GM19035 (cell line): ENCODE results near the gene NAA10.

Source experiments
- ATAC-seq: cut with Tn5 transposase; IDR thresholded peaks from one replicate; pipeline ENCODE4 v1.9.1; 2021; ENCODE audit not compliant: unreplicated experiment

The NAA10 gene

DNA sequence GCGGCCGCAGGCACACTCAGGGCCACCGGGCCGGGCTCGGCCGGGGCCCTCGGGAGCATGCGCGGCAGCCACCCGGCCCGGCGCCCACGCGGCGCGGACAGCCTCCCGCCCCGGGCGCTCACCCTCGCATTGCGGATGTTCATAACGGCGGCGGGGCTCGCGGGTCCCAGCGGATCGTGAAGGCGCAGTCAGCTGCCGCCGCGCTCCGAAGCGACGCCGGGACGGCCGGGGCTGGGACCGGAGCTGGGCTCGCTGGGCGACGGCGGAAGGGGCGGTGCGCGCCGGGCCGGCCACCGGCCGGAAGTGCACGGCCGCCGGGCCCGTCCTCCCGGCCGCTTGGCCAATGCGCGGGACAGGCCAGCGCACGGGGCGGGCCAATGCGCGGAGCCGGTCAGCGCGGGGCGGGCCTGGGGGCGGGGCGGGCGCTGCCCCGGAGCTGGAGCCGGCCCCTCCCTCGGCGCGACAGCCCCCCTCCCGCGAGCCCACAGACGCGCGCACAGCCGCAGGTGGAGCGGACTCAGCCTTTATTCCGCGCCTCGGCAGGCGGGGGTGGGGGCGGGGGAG is at the start of gene NAA10:
Gene NAA10, minus strand, starts transcription at position 276 of the 564 bp plus-strand sequence. Its CDS starts 133 bp downstream, at position 143.
- peak; percentile 79 for ATAC-seq

DNA sequence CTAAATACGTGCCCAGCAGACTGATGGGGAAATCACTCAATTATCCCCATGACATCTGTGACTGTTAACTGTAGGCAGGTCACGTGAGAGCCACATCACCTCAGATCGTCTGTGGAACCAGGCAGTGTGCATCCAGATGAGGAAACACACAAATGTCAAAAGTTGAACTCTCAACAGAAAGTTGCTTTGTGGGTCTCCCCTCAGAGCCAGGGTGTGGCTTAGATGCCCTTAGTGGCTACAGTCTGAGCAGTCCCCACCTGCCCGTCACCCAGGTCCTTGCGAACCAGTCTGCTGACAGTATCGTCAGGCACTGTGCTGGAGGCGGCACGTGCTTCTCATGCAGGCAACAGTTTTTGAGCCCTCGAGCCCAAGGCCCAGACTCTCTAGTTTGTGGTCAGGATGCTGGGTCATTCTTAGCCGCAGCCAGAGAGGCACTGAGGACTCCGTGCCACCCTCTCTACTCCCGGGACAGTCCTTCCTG is 48.5 kb upstream of the NAA10 start:
- ATAC-seq, result no peak

DNA sequence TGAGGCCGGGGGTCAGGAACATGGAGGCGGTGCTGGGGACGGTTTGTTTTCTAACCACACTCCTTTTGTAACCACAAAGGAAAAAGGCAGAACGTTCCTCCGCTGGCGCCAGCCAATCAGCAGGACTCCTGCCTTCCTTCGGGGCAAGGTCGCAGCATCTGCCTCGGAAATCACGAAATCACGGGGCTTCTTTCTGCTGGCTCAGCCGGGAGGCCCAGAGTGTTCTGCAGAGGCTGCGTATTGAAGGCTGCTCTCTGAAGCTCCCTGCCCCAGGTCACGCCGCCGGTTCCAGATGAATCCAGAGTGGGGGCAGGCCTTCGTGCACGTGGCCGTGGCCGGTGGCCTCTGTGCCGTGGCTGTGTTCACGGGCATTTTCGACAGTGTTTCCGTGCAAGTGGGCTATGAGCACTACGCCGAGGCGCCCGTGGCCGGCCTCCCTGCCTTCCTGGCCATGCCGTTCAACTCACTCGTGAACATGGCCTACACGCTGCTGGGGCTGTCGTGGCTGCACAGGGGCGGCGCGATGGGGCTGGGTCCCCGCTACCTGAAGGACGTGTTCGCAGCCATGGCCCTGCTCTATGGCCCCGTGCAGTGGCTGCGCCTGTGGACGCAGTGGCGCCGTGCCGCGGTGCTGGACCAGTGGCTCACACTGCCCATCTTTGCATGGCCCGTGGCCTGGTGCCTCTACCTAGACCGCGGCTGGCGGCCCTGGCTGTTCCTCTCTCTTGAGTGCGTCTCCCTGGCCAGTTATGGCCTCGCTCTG is 47.1 kb upstream of the NAA10 start:
- ATAC-seq, result no peak

DNA sequence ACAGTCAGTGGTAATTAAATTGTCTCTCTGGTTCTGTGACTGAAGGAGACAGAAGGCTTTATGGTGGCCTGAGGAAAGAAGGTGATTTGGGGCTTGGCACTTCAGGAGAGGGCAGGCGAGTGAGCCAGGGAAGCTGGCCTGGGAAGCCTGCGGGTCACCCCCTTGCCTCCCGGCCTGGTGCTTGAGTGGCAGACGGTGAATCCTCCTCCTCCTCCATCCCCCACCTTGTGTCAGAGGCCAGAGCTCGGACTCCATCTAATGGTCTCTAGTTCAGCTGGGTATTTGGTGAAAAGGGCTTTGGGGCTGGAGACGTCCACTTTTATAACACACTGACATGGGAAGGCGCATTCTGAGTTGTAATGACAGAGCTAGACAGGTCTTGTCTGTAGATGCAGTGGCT is 46.4 kb upstream of the NAA10 start:
- no peak for ATAC-seq

DNA sequence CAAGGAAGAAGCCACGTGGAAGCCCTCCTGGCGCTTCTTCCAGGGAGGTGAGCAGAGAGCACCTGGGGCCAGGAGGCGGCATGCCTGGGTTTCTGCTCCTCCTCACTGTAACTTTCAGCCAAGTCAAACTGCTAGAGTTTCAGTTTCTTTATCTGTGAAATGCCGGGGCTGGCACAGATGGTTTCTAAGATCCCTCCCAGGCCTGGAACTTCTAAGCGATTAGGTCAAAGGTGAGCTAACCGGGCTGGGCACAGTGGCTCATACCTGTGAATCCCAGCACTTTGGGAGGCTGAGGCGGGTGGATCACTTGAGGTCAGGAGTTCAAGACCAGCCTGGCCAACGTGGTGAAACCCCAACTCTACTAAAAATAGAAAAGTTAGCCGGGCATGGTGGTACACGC is 45.6 kb upstream of the NAA10 start:
- peak; percentile 55 for ATAC-seq

DNA sequence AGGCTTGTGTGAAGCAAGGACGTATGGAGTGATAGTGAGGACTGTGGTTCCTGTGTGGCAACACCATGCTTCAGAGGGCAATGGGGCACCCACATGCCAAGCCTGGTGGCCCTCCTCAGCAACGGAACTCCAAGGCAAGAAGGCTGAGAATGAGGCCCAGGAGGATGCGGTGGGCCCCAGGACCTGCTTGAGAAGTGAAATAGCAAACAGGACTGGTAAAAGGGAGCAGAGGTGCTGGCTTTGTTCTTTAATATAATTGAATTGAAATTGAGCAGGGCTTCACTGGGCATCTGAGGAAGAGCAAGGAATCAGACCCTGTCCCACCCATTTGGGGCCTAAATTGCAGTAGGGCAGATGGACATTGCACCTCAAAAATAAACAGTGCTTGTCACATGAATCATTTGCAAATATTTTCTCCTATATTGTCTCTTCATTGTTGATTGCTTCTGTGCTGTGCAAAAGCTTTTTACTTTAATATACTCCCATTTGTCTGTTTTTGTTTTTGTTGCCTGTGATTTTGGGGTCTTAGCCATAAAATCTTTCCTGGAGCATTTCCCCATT is 40.0 kb upstream of the NAA10 start:
- ATAC-seq, result no peak

DNA sequence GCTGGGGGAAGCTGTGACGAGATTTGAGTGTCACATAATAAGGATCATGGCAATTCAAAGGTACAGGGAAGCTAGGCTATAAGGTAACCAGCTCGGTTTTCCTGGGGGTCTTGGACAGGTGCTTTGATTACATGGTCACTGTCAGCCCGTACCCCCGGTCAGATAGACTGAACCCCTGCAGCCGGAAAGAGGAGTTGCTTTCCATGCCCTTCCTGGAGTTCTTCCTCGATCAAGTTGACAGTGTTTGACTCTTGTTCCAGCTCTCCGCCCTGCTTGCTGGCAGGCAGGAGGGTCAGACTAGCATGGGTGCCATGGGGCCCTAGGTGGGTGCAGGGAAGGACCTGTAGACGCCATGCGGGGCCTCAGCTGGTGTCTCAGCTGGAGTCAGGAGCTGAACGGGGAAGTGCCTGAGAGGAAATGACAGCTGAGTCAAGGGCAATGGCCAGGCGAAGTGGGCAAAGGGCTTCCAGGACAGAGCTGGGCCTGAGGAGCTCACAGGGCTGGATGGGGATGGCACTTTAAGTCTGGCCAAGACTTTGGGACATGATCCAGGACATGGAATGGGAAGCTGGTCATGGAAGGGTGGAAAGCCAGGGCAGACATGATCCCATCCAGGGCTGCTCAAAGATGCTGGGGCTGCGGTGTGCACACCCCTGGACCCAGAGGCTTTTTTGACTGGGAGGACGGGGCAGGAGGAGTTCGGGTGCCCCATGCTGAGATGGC is 39.3 kb upstream of the NAA10 start:
- ATAC-seq, result no peak

DNA sequence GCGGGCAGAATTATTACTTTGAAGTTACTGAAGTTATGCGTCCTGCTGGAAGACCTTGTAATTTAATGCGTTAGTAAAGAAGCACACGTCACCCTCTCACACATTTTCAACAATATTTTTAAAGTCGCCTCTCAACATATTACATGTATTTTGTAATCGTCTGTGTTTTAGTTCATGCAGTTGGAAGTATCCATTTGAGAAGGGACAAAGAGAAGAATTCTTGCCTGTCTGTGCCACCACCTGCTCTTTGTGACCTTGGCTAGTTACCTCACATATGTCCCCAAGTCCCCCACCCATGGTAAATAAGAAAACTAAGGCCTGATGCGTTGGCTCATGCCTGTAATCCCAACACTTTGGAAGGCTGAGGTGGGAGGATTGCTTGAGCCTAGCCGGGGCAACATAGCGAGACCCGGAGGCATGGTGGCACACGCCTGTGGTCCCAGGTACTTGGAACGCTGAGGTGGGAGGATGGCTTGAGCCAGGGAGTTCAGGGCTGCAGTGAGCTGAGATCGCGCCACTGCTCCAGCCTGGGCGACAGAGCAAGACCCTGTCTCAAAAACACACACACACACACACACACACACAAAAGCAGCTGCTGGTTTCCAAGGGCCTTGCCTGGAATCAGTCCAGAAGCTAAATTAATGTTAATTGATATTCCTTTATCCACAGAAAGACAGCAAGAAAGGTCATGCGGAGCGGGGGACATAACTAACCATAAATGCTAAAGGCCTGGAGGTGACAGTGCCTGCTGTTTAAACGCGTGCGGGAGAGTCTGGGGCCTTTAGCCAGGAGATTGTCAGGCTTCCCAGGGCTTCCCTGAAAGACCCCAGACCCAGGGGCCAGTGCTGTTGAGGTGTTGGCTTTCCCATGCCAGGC is 38.5 kb upstream of the NAA10 start:
- ATAC-seq, result no peak

DNA sequence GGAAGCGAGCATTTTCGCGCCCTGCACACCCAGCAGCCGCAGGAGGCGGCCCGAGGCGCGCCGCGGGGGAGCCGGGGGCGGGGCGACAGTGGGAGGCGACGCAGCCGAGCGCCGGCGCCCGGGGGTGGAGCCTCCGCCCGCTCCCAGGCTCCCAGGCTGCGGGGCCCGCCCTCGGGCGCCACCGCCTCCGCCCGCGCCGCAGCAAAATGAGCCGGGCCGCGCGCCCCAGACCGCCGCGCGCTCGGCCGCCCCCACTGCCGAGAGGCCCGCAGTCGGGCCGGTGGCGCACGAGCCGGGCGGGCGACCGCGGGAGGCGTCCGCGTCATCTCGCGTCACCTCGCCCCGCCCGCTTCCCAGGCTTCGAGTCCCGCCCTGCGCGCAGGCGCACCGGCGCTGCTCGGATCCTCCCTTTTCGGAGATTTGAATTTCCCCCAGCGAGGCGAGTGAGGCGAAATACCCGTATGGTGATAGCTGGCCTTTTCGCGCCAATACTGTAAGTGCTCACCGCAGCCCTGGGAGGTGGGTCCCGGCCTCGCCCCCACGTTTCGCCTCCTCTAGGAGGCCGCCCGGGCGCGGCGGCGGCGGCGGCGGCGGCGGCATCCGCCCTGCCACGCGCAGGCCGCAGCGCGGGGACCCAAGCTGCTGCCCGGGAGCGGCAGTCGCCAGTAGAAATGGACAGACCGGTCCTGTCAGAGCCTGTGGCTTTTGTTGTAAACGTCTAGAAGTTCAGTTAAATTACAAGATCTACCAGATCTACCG is 37.7 kb upstream of the NAA10 start, which contains the start of gene TMEM187:
Gene TMEM187, plus strand, starts transcription at position 387 of the 759 bp plus-strand sequence. CDS start 9,309 bp downstream, outside the sequence.
- ATAC-seq, result peak; percentile 48

DNA sequence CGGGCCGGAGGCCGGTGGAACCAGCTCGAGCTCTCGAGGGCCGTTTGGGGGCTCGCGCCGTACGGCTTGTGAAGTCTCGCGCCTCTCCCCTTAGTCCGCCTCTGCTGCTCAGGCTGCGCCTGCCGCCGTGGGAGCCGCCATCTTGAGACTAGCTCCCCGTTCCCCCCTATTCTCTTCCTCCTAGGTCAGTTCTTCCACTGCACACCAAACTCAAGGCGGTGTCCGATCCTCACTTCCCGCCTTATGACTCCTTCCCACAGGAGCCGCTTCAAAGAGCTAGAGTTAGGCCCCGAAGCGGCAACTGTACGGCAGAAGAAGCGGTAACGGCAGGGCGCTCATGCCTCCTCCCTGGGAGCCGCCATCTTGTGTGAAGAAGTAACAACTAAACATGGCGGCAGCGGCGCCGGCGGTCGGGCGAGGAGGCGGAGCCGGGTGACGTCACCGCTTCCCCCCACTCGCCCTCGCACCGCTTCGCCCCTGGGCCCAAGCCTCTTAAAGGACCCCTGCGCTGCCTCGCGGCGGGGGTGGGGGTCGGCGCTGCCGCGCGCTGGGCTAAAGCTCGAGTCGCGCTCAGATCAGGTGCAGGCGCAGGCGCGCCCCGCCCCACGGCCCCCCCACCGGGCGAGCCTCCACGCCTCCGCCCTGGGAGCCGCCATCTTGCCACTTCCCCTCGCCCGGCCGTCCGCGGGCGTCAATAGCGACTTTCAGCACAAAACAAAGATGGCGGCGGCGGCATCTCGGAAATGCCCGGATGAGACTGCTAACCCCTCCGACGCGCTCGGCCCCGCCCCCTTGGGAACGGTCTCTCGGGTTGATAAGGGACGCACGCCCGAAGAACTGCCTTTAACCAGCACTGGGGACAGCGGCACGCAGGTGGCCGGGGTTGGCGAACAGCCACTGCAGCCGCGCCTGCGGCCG is 36.9 kb upstream of the NAA10 start, which contains the start of gene HCFC1:
Gene HCFC1, minus strand, starts transcription at position 369 of the 918 bp plus-strand sequence. CDS start 978 bp downstream, outside the sequence.
- ATAC-seq, result peak; percentile 48

DNA sequence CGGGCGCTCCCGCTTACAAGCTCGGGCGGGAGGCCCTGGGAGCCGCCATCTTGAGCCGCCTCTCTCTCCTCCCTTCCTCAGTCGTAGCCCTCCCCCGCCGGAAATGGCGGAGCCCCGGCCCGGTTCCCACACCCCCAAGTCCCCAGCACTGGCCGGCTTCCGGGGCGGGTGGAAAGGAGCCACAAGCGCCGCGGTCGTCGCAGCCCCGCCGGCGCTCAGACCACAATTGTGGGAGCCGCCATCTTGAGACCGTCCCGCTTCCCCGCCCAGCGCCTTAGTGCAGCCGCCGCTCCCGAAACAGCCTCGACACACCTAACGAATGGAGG is 36.2 kb upstream of the NAA10 start:
- ATAC-seq, result peak; percentile 36

DNA sequence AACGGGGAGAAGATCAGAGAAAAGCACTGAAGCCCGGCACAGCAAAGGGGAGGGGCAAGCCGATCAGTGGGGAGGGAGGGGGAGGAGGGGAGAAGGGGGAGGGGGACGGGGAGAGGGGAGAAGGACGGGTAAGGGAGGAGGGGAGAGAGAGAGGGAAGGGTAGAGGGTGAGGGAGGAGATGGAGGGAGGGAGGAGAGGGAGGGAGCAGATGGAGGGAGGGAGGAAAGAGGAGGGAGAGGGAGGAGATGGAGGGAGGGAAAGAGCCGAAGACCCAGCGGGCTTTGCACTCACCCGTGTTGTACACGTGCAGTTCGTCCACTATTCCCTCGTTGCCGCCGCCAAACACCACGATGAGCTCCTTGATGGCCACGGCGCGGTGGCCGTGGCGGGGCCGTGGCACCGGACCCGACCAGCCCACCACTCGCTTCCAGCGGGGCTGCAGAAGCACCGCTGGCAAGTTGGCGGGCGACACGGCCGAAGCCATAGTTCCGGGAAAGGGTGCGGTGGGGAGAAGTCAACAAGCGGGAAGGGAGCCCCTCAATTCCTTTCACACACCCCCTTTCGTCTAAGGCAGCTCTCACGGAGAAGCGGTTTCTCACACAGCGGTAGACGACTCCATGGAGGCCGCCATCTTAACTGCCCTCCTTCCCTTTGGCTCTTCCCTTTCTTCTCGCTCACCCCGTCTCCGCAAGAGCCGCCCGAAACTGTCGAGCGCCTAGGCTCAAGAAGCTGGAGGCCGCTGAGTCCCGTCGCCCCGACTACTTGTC is 35.7 kb upstream of the NAA10 start:
- peak; percentile 0 for ATAC-seq

DNA sequence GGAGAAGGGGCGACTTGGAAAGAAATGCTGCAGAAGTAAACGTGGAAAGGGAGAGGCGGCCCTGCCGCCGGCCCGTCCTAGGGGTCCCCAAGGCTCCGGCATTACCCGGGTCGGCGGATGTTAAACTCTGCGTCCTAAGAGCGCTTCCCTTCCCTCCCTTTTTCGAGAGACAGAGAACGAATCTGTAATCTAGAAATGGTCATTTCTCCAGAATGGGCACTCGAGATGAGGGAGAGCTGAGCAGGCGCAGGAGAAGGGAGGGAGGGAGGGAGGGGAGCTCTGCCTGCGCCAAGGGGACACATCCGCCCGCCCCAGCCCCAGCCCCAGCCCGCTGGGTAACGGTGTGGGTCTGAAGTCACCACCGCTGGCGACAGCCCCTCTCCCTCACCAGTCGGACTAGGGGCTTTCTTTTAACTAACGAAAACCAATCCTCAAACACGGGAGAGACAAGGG is 35.1 kb upstream of the NAA10 start:
- no peak for ATAC-seq

DNA sequence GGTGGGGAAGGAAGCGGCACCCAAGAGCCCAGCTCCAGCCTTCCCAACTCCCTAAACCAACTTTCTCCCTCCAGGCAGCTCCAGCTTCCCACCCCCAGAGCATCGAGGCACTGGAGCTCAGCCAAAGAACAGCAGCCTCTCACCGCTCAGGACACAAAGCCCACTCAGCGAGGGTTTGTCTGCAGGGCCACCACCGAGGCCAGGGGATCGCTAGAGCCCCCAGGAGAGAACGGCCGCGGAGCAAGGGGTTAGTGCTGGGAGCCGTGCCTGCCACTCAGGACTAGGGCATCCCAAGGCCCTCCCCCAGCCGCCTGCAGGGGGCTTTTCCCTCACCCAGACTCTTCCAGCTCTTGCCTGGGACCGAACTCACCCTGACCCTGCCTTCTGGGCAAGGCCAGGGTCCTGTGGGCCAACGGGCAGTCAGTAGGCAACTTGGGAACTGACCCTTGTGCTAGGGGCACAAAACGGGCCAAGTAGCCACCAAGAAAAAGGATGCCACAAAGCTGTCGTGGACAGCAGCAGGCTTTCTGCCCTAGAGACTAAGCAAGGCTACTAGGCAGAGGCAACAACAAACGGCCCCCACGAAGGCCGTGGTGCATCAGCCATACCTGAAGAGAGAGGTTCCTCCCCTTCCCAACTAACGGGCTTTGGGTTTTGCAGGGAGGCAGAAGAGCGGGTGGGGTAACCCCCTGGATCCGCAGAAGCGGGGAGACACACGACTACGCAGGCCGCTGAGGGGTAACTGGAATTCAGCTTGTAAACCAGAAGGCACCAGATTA is 34.5 kb upstream of the NAA10 start:
- ATAC-seq, result no peak

DNA sequence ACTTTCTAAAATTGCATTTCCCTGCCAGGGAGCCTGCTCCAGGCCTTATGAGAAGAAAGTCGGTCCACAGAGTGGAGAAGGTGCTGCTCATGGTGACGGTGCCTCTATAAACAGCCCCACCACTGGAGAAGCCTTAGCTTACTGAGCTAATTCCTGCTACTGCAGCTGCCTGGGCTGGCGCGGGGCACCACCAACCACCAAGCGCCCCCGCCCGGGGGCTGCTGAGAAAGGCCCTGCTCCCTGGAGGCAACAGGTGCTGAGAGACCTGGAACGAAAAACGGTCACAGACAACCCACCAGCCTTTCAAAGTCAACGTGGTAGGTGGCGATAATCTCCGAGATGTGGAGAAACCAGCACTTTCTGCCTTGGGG is 33.9 kb upstream of the NAA10 start:
- ATAC-seq, result no peak

DNA sequence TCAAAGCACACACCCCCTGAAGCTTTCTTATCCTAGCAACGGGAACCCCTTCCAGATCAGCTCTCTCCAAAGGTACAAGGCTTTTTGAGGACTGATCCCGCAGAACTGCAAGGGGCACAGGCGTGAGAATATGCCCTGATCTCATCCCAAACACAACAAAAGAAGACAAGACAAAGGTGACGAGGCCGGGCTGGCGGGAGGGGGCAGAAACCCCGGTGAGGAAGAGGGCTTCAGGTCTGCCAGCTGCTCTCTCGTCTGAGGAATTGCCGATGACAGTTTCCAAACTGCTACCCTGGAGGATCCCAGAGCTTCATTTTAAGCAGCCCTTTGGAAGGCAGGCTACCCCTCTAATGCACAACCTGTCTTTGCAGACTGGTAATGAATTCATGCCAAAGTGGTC is 33.4 kb upstream of the NAA10 start:
- ATAC-seq, result no peak

DNA sequence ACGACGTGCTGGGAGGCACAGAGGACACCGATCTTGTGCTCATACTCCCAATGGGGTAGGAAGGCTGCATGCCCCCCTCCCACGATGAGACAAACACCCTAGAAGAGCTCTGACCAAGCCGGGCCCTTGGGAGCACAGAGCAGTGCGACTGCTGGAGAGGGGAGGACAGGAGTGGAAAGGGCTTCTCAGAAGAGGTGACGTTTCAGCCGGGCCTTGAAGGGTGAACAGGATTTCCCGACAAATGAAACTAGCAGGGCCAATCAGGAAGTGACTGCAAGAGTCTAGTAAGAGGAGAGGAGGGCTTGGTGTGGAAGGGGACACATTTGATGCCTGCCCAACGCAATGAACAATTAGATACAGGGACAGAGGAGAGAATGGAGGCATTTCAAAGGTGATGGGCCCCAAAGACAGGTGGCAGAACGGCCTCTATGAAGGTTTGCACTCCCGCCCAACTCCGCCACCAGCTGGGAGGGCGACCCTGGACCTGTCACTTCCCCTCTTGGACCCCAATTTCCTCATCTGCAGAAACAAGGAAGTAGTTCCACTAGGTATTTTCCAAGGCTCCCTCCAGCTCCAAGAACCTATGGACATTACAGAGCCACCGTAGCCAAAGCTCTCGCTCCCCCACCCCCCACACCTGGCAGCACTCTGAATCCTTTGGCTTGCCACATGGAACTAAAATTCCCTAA is 32.8 kb upstream of the NAA10 start:
- ATAC-seq, result no peak
